Stimulated activated CD8-positive, alpha-beta memory T cell treated with anti-CD3 and anti-CD28 coated beads, Interleukin-12 subunit alpha, Interleukin-12 subunit beta, amount 100 ng/mL, for 1 hour (primary cell): Measurements from ENCODE around the gene TEAD1.
"Not testable (repeated sequence)": the region's sequence is repeated elsewhere in the genome, so short reads cannot be mapped to it uniquely, and the experiment has no call there.

Experiments used
- DNase-seq: peaks from one replicate; pipeline ENCODE4 v3.0.0-alpha.2; 2020; ENCODE audit warnings: low read depth

Gene TEAD1

GRCh38 chr11:12737024-12737423 lies 62.8 kb downstream of the TEAD1 start:
- no peak for DNase-seq

- no peak for DNase-seq
Observed at GRCh38 chr11:12741671-12742216, 67.5 kb downstream of the TEAD1 start.

GRCh38 chr11:12743834-12744449 lies 69.7 kb downstream of the TEAD1 start:
- DNase-seq, result no peak

GRCh38 chr11:12744826-12745502 lies 70.7 kb downstream of the TEAD1 start:
- DNase-seq, result no peak

GRCh38 chr11:12745787-12746186 lies 71.6 kb downstream of the TEAD1 start:
- DNase-seq, result no peak

- no peak for DNase-seq
Observed at GRCh38 chr11:12746593-12747097, 72.4 kb downstream of the TEAD1 start.

GRCh38 chr11:12748561-12748960 lies 74.3 kb downstream of the TEAD1 start:
- no peak for DNase-seq

GRCh38 chr11:12749442-12749841 lies 75.2 kb downstream of the TEAD1 start:
- no peak for DNase-seq

GRCh38 chr11:12750181-12750580 lies 76.0 kb downstream of the TEAD1 start:
- no peak for DNase-seq

GRCh38 chr11:12752868-12753524 lies 78.8 kb downstream of the TEAD1 start:
- DNase-seq, result no peak

- no peak for DNase-seq
Observed at GRCh38 chr11:12754021-12754420, 79.8 kb downstream of the TEAD1 start.

- no peak for DNase-seq
Observed at GRCh38 chr11:12754582-12755234, 80.5 kb downstream of the TEAD1 start.

- no peak for DNase-seq
Observed at GRCh38 chr11:12755510-12756453, 81.6 kb downstream of the TEAD1 start.

GRCh38 chr11:12756454-12756806 lies 82.2 kb downstream of the TEAD1 start:
- no peak for DNase-seq

- no peak for DNase-seq
Observed at GRCh38 chr11:12756867-12757266, 82.6 kb downstream of the TEAD1 start.

- DNase-seq, result no peak
Observed at GRCh38 chr11:12757416-12757815, 83.2 kb downstream of the TEAD1 start.

- DNase-seq, result not testable (repeated sequence)
Observed at GRCh38 chr11:12758117-12758516, 83.9 kb downstream of the TEAD1 start.

GRCh38 chr11:12761029-12761428 lies 86.8 kb downstream of the TEAD1 start:
- no peak for DNase-seq

GRCh38 chr11:12762278-12762677 lies 88.1 kb downstream of the TEAD1 start:
- no peak for DNase-seq

- DNase-seq, result no peak
Observed at GRCh38 chr11:12762696-12763324, 88.6 kb downstream of the TEAD1 start.
